ENCODE results near the gene PDYN.

The PDYN gene

DNA sequence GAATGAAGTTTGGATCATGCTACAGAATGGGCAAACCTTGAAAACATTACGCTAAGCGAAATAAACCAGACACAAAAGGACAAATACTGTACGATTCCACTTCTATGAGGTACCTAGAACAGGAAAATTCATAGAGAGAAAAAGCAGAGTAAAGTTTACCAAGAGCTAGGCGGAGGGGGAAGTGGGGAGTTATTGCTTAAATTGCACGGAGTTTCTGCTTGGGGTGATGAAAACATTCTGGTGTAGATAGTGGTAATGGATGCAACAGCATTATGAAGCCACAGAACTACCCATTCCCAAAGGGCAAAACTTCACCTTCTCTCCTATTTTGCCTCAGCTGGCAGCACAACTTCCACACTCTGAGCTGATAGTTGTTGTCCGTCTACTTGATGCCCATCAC lies 6.4 kb upstream of the PDYN start:
- no peak for TF ChIP-seq RARB (CRISPR knock-in tag; IDR thresholded peaks at IDR 0.05)
- TF ChIP-seq ARNTL (CRISPR knock-in tag; IDR thresholded peaks at IDR 0.05; ENCODE audit: borderline replicate concordance, low read depth) = no peak
- no peak for TF ChIP-seq ZNF565 (CRISPR knock-in tag; conservative IDR thresholded peaks at IDR 0.05; ENCODE audit: low read depth)
- no peak for TF ChIP-seq ZC3H10 (CRISPR knock-in tag; IDR thresholded peaks at IDR 0.05)
- TF ChIP-seq CSDC2 (CRISPR knock-in tag; IDR thresholded peaks at IDR 0.05) = no peak
- TF ChIP-seq, protein P1, sequence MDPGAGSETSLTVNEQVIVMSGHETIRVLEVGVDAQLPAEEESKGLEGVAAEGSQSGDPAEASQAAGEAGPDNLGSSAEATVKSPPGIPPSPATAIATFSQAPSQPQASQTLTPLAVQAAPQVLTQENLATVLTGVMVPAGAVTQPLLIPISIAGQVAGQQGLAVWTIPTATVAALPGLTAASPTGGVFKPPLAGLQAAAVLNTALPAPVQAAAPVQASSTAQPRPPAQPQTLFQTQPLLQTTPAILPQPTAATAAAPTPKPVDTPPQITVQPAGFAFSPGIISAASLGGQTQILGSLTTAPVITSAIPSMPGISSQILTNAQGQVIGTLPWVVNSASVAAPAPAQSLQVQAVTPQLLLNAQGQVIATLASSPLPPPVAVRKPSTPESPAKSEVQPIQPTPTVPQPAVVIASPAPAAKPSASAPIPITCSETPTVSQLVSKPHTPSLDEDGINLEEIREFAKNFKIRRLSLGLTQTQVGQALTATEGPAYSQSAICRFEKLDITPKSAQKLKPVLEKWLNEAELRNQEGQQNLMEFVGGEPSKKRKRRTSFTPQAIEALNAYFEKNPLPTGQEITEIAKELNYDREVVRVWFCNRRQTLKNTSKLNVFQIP (CRISPR knock-in tag; IDR thresholded peaks at IDR 0.05; ENCODE audit: borderline replicate concordance, low read depth) = no peak
- no peak for TF ChIP-seq TOX (CRISPR knock-in tag; IDR thresholded peaks at IDR 0.05; ENCODE audit: borderline replicate concordance)
- TF ChIP-seq PPARA (CRISPR knock-in tag; IDR thresholded peaks at IDR 0.05; ENCODE audit: borderline replicate concordance) = no peak
- TF ChIP-seq, protein P2, sequence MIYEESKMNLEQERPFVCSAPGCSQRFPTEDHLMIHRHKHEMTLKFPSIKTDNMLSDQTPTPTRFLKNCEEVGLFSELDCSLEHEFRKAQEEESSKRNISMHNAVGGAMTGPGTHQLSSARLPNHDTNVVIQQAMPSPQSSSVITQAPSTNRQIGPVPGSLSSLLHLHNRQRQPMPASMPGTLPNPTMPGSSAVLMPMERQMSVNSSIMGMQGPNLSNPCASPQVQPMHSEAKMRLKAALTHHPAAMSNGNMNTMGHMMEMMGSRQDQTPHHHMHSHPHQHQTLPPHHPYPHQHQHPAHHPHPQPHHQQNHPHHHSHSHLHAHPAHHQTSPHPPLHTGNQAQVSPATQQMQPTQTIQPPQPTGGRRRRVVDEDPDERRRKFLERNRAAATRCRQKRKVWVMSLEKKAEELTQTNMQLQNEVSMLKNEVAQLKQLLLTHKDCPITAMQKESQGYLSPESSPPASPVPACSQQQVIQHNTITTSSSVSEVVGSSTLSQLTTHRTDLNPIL (CRISPR knock-in tag; IDR thresholded peaks at IDR 0.05; ENCODE audit: low read depth) = no peak
- TF ChIP-seq, protein P3, sequence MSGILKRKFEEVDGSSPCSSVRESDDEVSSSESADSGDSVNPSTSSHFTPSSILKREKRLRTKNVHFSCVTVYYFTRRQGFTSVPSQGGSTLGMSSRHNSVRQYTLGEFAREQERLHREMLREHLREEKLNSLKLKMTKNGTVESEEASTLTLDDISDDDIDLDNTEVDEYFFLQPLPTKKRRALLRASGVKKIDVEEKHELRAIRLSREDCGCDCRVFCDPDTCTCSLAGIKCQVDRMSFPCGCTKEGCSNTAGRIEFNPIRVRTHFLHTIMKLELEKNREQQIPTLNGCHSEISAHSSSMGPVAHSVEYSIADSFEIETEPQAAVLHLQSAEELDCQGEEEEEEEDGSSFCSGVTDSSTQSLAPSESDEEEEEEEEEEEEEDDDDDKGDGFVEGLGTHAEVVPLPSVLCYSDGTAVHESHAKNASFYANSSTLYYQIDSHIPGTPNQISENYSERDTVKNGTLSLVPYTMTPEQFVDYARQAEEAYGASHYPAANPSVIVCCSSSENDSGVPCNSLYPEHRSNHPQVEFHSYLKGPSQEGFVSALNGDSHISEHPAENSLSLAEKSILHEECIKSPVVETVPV (CRISPR knock-in tag; IDR thresholded peaks at IDR 0.05) = no peak
- TF ChIP-seq, protein P4, sequence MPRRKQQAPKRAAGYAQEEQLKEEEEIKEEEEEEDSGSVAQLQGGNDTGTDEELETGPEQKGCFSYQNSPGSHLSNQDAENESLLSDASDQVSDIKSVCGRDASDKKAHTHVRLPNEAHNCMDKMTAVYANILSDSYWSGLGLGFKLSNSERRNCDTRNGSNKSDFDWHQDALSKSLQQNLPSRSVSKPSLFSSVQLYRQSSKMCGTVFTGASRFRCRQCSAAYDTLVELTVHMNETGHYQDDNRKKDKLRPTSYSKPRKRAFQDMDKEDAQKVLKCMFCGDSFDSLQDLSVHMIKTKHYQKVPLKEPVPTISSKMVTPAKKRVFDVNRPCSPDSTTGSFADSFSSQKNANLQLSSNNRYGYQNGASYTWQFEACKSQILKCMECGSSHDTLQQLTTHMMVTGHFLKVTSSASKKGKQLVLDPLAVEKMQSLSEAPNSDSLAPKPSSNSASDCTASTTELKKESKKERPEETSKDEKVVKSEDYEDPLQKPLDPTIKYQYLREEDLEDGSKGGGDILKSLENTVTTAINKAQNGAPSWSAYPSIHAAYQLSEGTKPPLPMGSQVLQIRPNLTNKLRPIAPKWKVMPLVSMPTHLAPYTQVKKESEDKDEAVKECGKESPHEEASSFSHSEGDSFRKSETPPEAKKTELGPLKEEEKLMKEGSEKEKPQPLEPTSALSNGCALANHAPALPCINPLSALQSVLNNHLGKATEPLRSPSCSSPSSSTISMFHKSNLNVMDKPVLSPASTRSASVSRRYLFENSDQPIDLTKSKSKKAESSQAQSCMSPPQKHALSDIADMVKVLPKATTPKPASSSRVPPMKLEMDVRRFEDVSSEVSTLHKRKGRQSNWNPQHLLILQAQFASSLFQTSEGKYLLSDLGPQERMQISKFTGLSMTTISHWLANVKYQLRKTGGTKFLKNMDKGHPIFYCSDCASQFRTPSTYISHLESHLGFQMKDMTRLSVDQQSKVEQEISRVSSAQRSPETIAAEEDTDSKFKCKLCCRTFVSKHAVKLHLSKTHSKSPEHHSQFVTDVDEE (CRISPR knock-in tag; IDR thresholded peaks at IDR 0.05) = no peak
- TF ChIP-seq ESRRG (CRISPR knock-in tag; IDR thresholded peaks at IDR 0.05) = no peak
- no peak for TF ChIP-seq TCF4 (CRISPR knock-in tag; IDR thresholded peaks at IDR 0.05; ENCODE audit: borderline replicate concordance)
- TF ChIP-seq ZNF8 (CRISPR knock-in tag; IDR thresholded peaks at IDR 0.05) = no peak
- TF ChIP-seq GLIS3 (CRISPR knock-in tag; IDR thresholded peaks at IDR 0.05) = no peak
- no peak for ATAC-seq

DNA sequence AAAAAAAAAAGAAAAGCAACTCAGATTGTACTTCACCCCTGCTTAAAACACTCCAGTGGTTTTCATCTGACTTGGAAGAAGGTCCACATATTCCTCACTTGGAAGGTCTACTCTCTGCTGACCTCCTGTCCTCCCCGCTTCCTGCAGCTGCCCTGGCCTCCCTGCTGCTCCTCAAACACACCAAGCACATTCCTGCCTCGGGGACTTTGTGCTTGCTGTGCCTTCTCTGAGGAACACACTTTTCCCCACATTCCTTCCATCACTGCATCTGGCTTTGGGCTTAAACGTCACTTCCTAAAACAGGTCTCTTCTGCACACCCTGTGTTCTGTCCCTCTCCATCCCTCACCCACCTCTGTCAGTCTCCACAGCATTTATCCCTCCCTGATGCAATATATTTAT lies 4.9 kb upstream of the PDYN start:
- TF ChIP-seq, protein P5, sequence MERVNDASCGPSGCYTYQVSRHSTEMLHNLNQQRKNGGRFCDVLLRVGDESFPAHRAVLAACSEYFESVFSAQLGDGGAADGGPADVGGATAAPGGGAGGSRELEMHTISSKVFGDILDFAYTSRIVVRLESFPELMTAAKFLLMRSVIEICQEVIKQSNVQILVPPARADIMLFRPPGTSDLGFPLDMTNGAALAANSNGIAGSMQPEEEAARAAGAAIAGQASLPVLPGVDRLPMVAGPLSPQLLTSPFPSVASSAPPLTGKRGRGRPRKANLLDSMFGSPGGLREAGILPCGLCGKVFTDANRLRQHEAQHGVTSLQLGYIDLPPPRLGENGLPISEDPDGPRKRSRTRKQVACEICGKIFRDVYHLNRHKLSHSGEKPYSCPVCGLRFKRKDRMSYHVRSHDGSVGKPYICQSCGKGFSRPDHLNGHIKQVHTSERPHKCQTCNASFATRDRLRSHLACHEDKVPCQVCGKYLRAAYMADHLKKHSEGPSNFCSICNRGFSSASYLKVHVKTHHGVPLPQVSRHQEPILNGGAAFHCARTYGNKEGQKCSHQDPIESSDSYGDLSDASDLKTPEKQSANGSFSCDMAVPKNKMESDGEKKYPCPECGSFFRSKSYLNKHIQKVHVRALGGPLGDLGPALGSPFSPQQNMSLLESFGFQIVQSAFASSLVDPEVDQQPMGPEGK (CRISPR knock-in tag; IDR thresholded peaks at IDR 0.05; ENCODE audit: borderline replicate concordance) = no peak
- TF ChIP-seq ZNF8 (CRISPR knock-in tag; IDR thresholded peaks at IDR 0.05) = no peak
- no peak for TF ChIP-seq TCF4 (CRISPR knock-in tag; IDR thresholded peaks at IDR 0.05; ENCODE audit: borderline replicate concordance)
- no peak for TF ChIP-seq ARNTL (CRISPR knock-in tag; IDR thresholded peaks at IDR 0.05; ENCODE audit: borderline replicate concordance, low read depth)
- TF ChIP-seq PPARA (CRISPR knock-in tag; IDR thresholded peaks at IDR 0.05; ENCODE audit: borderline replicate concordance) = no peak
- no peak for TF ChIP-seq ESRRG (CRISPR knock-in tag; IDR thresholded peaks at IDR 0.05)
- no peak for TF ChIP-seq TOX (CRISPR knock-in tag; IDR thresholded peaks at IDR 0.05; ENCODE audit: borderline replicate concordance)
- TF ChIP-seq RARB (CRISPR knock-in tag; IDR thresholded peaks at IDR 0.05) = no peak
- TF ChIP-seq, protein P4 (CRISPR knock-in tag; IDR thresholded peaks at IDR 0.05) = no peak
- no peak for TF ChIP-seq SNAI2 (CRISPR knock-in tag; IDR thresholded peaks at IDR 0.05)
- TF ChIP-seq, protein P2 (CRISPR knock-in tag; IDR thresholded peaks at IDR 0.05; ENCODE audit: low read depth) = no peak
- ATAC-seq = no peak

Data from SK-N-SH treated with all-trans-retinoic acid at 6 μM for 48 hours (cell line).